ENCODE data around the gene P2RX6.
"Not testable (repeated sequence)": the region's sequence is repeated elsewhere in the genome, so short reads cannot be mapped to it uniquely, and the experiment has no call there.

P2RX6 gene

DNA sequence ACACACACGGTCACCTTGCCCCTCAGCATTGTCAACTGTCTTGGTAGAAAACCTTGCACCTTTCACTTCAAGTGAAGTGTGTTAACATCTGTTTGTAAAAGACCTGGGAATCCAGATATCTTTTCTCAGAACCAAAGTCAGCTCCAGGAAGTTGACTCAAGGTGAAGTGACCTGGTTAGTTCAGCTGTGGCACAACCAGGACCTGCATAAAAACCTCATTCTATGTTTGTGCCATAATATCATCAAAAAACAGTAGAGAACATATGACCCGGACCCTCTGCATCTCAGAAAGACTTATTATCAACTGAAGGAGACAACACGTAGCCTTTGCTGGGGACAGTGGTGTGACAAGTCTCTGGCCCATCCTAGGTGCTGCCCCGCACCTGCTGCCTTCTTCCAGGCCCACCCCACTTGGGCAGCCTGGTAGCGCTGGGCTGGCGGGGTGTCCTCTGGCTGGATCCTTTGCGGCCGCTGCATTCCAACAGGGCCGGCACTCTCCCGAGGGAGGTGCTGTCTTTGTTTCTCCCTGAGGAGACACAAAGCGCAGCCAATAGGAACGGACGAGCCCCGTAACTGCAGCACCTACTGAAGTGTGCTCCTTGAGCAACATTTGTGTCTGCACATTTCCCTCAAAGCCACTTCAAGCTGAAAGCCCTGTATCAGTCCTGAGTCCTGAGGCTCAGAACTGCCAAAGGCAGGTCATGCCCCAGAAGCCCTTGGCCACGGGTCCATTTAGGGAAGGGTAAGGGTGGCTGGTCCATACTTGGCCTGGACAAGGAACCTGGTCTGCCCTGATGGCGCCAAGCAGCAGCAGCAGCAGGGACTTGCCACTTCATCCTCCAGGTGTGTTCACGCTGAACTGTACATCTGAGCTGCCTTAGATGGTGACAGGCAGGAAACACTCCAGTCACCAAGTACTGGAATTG is 56.0 kb downstream of the P2RX6 start:
- CTCF ChIA-PET: interaction anchor here (1.2 kb wide), 1 partner anchor 33 kb away, joined by 4 read pairs; no protein-coding TSS in a partner anchor
- TF ChIP-seq, protein P1, sequence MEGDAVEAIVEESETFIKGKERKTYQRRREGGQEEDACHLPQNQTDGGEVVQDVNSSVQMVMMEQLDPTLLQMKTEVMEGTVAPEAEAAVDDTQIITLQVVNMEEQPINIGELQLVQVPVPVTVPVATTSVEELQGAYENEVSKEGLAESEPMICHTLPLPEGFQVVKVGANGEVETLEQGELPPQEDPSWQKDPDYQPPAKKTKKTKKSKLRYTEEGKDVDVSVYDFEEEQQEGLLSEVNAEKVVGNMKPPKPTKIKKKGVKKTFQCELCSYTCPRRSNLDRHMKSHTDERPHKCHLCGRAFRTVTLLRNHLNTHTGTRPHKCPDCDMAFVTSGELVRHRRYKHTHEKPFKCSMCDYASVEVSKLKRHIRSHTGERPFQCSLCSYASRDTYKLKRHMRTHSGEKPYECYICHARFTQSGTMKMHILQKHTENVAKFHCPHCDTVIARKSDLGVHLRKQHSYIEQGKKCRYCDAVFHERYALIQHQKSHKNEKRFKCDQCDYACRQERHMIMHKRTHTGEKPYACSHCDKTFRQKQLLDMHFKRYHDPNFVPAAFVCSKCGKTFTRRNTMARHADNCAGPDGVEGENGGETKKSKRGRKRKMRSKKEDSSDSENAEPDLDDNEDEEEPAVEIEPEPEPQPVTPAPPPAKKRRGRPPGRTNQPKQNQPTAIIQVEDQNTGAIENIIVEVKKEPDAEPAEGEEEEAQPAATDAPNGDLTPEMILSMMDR (IDR thresholded peaks at IDR 0.05; ENCODE audit: control extremely low read depth, extremely low read depth, low read depth, missing control alignments): no peak
- POLR2A ChIA-PET: no interaction called here
- DNase-seq (ENCODE audit: extremely low spot score): no peak

DNA sequence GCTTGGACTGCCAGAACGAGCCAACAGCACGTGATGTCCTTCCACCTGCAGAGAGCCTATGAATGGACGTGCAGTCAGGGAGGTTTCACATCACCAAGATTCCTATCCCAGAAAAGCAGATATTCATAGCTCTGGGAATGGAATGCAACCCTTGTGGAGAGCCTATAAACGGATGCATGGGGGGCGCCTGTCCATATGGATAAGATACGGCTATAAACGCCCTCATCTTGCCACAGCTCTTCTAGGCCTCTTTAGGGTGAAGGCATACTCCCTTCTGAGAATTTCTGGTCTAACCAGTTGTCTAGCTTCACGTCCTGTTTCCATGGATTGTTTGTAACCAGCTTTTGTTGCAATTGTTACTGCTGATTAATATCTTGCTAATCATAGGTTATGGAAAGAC is 56.8 kb downstream of the P2RX6 start:
- CTCF ChIA-PET; DNase-seq (ENCODE audit: extremely low spot score); POLR2A ChIA-PET: not testable (repeated sequence)

DNA sequence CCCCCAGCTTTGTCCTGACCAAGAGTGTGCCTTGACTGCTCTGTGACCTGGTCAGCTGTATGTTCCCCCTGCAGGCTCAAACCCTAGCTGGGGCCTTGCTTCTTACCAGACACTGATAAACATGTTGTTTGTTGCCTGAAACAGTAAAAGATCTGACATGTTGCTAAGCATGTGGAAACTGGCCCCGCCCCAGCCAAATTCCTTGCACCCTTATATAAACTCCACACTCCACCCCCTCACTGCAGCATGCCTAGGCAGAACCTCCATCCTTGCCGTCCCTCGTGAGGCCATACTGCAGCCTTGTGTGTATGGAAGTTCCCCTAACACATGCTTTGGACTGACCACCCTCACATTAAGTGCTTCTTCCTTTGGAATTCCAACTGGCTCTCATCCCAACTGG is 58.1 kb downstream of the P2RX6 start:
- TF ChIP-seq, protein P1 (IDR thresholded peaks at IDR 0.05; ENCODE audit: control extremely low read depth, extremely low read depth, low read depth, missing control alignments): no peak
- ChIA-PET CTCF (interaction anchor here (1.9 kb wide), 1 partner anchor 30 kb away, joined by 7 read pairs; no protein-coding TSS in a partner anchor), POLR2A (no interaction called here)
- DNase-seq (ENCODE audit: extremely low spot score): no peak

DNA sequence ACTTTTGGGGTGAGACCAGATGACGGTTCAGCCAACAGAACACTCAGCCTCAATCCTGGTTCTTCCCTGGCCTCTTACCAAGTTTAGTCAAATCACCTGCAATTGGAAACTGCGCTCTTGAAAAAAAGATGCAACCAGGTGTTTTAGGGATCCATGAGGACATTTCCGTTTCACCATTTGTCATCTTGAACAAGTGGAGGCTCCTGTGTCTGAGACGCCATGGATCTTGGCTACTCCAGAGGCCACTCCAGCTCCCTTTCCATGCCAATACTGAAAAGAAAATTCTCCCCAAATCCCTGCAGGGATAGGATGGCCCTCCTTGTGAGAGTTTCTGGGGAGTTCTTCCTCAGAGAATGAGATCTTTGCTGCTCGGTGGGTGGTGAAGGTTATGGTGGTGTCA is 58.5 kb downstream of the P2RX6 start:
- DNase-seq (ENCODE audit: extremely low spot score): no peak
- TF ChIP-seq, protein P1 (IDR thresholded peaks at IDR 0.05; ENCODE audit: control extremely low read depth, extremely low read depth, low read depth, missing control alignments): no peak
- POLR2A ChIA-PET: no interaction called here
- CTCF ChIA-PET: interaction anchor here (1.9 kb wide), 1 partner anchor 29 kb away, joined by 7 read pairs; no protein-coding TSS in a partner anchor

DNA sequence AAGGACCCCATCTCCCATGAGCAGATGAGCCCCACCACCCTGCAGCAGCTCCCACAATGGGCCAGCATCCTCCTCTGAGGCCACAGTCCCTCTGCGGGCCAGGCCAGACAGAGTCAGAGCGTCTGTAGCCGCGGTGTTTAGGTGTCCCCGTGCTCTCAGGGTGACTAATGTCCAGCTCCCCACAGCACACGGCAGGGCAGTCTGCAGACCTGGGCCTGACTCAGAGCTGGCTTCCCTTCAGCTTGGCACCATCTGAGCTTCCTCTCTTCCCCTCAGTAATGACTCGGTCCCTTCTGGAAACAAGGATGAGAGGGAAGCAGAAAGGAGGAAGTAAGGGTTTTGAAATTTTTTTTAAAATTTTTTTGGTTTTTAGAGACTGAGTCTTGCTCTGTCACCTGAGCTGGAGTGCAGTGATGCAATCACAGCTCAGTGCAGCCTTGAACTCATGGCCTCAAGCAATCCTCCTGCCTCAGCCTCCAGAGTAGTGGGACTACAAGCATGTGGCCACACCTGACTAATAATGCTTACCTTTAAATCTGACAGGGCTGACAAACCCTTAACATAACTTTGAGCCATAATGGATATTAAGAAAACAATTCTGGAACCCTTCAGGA is 59.2 kb downstream of the P2RX6 start:
- ChIA-PET POLR2A (no interaction called here), CTCF (interaction anchor here (1.0 to 1.9 kb wide), 2 partner anchors 10 to 28 kb away, joined by 3 to 7 read pairs; no protein-coding TSS in a partner anchor)
- TF ChIP-seq, protein P1 (IDR thresholded peaks at IDR 0.05; ENCODE audit: control extremely low read depth, extremely low read depth, low read depth, missing control alignments): no peak
- DNase-seq (ENCODE audit: extremely low spot score): no peak

DNA sequence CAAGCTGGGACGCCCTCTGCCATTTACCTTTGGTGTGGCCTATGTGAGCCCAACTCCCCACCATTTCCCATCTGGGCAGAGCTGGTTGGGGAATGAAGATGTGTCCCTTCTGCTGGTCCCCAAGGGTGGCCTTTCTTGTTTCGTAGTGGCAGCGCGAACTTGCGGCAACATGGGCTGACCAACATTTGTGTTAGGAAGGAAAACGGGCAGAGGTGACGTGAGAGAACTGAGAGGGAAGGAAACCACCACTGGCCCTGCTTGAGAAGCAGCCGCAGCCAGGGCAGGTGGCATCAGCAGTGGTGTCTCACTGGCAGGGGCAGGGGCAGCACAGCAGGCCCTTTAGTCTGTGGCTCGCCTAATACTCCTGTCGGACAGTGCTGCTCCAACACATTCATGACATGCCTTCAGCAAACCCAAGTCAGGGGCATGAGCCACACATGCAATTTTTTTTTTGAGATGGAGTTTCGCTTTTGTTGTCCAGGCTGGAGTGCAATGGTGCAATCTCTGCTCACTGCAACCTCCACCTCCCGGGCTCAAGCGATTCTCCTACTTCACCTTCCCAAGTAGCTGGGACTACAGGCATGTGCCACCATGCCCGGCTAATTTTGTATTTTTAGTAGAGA is 60.7 kb downstream of the P2RX6 start:
- TF ChIP-seq, protein P1 (IDR thresholded peaks at IDR 0.05; ENCODE audit: control extremely low read depth, extremely low read depth, low read depth, missing control alignments): no peak
- ChIA-PET POLR2A (no interaction called here), CTCF (no interaction called here)
- DNase-seq (ENCODE audit: extremely low spot score): no peak

Measured in GM10248 (cell line).